Suppressor macrophage treated with lipopolysaccharide for 1 hour (primary cell): ENCODE measurements around the gene C16orf96.
A peak's percentile ranks its signal among the peaks of the same experiment; 100 is the strongest.
"Not testable (repeated sequence)": the region's sequence is repeated elsewhere in the genome, so short reads cannot be mapped to it uniquely, and the experiment has no call there.

Experiments used
- DNase-seq, 3 donors: peaks; one replicate each; pipeline ENCODE4 v3.0.0-alpha.2; 2020 to 2022

C16orf96 gene

GRCh38 chr16:4570086-4570485 is 13.9 kb downstream of the C16orf96 start:
- no peak for DNase-seq

- no peak for DNase-seq
These were observed 14.7 kb downstream of the C16orf96 start for GRCh38 chr16:4570688-4571321.

- peak; percentile 67 to 68 (median 67) for DNase-seq
These were observed 16.6 kb downstream of the C16orf96 start for GRCh38 chr16:4572715-4573114.

- not testable (repeated sequence) for DNase-seq
These were observed 17.8 kb downstream of the C16orf96 start for GRCh38 chr16:4573926-4574325.

GRCh38 chr16:4574919-4575705 is 19.0 kb downstream of the C16orf96 start:
- DNase-seq, result no peak

- no peak for DNase-seq
These were observed 19.9 kb downstream of the C16orf96 start for GRCh38 chr16:4576008-4576407.

GRCh38 chr16:4578961-4579530 is 22.9 kb downstream of the C16orf96 start:
- DNase-seq, result no peak

GRCh38 chr16:4580250-4580649 is 24.1 kb downstream of the C16orf96 start:
- DNase-seq, result no peak

GRCh38 chr16:4583906-4584305 is 27.8 kb downstream of the C16orf96 start:
- DNase-seq, result peak; percentile 34 to 47 (median 39)

GRCh38 chr16:4586291-4586690 is 30.2 kb downstream of the C16orf96 start:
- no peak for DNase-seq

- peak; percentile 24 to 27 (median 25) for DNase-seq
These were observed 32.2 kb downstream of the C16orf96 start for GRCh38 chr16:4588386-4588785.

GRCh38 chr16:4588961-4589360 is 32.8 kb downstream of the C16orf96 start:
- no peak for DNase-seq

GRCh38 chr16:4591191-4591590 is 35.1 kb downstream of the C16orf96 start:
- DNase-seq, result no peak

- peak in 1 of 3 donors; percentile 17 for DNase-seq
These were observed 35.7 kb downstream of the C16orf96 start for GRCh38 chr16:4591706-4592470.

- no peak for DNase-seq
These were observed 36.9 kb downstream of the C16orf96 start for GRCh38 chr16:4593086-4593485.

- DNase-seq, result no peak
These were observed 38.6 kb downstream of the C16orf96 start for GRCh38 chr16:4594433-4595410.

- no peak for DNase-seq
These were observed 41.0 kb downstream of the C16orf96 start for GRCh38 chr16:4597174-4597573.

GRCh38 chr16:4599037-4599436 is 42.9 kb downstream of the C16orf96 start:
- DNase-seq, result no peak

GRCh38 chr16:4599545-4599944 is 43.4 kb downstream of the C16orf96 start:
- DNase-seq, result no peak

GRCh38 chr16:4601036-4601863 is 45.1 kb downstream of the C16orf96 start:
- DNase-seq, result no peak

- DNase-seq, result no peak
These were observed 45.7 kb downstream of the C16orf96 start for GRCh38 chr16:4601864-4602186.
